ENCODE results near the gene KLK7.
"Not testable (repeated sequence)": the region's sequence is repeated elsewhere in the genome, so short reads cannot be mapped to it uniquely, and the experiment has no call there.

The KLK7 gene

GRCh38 chr19:50974702-50975556 is 8.8 kb downstream of the KLK7 start:
- Histone ChIP-seq H3K9me3 (ENCODE audit: insufficient read depth, low read depth, low read length) (no peaks in the 10 kb centered on the region), H3K36me3 (ENCODE audit: insufficient read depth, low read length) (no peaks in the 10 kb centered on the region), H3K27me3 (ENCODE audit: insufficient read depth, low read length) (no peaks in the 10 kb centered on the region), H3K27ac (ENCODE audit: low read depth, low read length) (no peak overlapping the region), H3K4me1 (ENCODE audit: insufficient read depth, low read length) (peaks cover 14% of the 10 kb centered on the region), H3K9ac (ENCODE audit: low read depth, low read length) (no peak overlapping the region), H3K4me3 (ENCODE audit: low read length) (no peak overlapping the region)
- 52% methylated on average over 7 of the region's 9 CpGs for WGBS

- no peak overlapping the region for H3K9ac ChIP-seq (ENCODE audit: low read depth, low read length)
- peaks cover 9% of the 10 kb centered on the region for H3K4me1 ChIP-seq (ENCODE audit: insufficient read depth, low read length)
- H3K27ac ChIP-seq (ENCODE audit: low read depth, low read length) = no peak overlapping the region
- H3K27me3 ChIP-seq (ENCODE audit: insufficient read depth, low read length) = no peaks in the 10 kb centered on the region
- H3K36me3 ChIP-seq (ENCODE audit: insufficient read depth, low read length) = no peaks in the 10 kb centered on the region
- WGBS = 87% methylated on average over 9 of the region's 9 CpGs
- no peak overlapping the region for H3K4me3 ChIP-seq (ENCODE audit: low read length)
- no peaks in the 10 kb centered on the region for H3K9me3 ChIP-seq (ENCODE audit: insufficient read depth, low read depth, low read length)
Observed at GRCh38 chr19:50972795-50973376, 10.8 kb downstream of the KLK7 start.

- not testable (repeated sequence) for H3K36me3 ChIP-seq (ENCODE audit: insufficient read depth, low read length); H3K4me1 ChIP-seq (ENCODE audit: insufficient read depth, low read length); H3K27ac ChIP-seq (ENCODE audit: low read depth, low read length); H3K4me3 ChIP-seq (ENCODE audit: low read length); H3K9me3 ChIP-seq (ENCODE audit: insufficient read depth, low read depth, low read length); H3K9ac ChIP-seq (ENCODE audit: low read depth, low read length); H3K27me3 ChIP-seq (ENCODE audit: insufficient read depth, low read length)
- 94% methylated on average over 3 of the region's 3 CpGs for WGBS
Observed at GRCh38 chr19:50969810-50970209, 13.9 kb downstream of the KLK7 start.

- Histone ChIP-seq H3K9me3 (ENCODE audit: insufficient read depth, low read depth, low read length) (no peaks in the 10 kb centered on the region), H3K9ac (ENCODE audit: low read depth, low read length) (no peak within 1 kb of the TSS), H3K27ac (ENCODE audit: low read depth, low read length) (no peak within 1 kb of the TSS), H3K27me3 (ENCODE audit: insufficient read depth, low read length) (no peaks in the 10 kb centered on the region), H3K4me1 (ENCODE audit: insufficient read depth, low read length) (peaks cover 9% of the 10 kb centered on the region), H3K36me3 (ENCODE audit: insufficient read depth, low read length) (no peaks in the 10 kb centered on the region), H3K4me3 (ENCODE audit: low read length) (no peak within 1 kb of the TSS)
- WGBS = 84% methylated on average over 19 of the region's 19 CpGs
Observed at GRCh38 chr19:50969413-50969760, 14.3 kb downstream of the KLK7 start, which contains the start of gene KLK6. Gene KLK6, minus strand, starts transcription at chr19:50969591. Its CDS starts 1,487 bp downstream, at chr19:50968104.

GRCh38 chr19:50968716-50969412 is 14.9 kb downstream of the KLK7 start:
- 72% methylated on average over 7 of the region's 7 CpGs for WGBS
- Histone ChIP-seq H3K4me1 (ENCODE audit: insufficient read depth, low read length) (peaks cover 9% of the 10 kb centered on the region), H3K9me3 (ENCODE audit: insufficient read depth, low read depth, low read length) (no peaks in the 10 kb centered on the region), H3K36me3 (ENCODE audit: insufficient read depth, low read length) (no peaks in the 10 kb centered on the region), H3K27ac (ENCODE audit: low read depth, low read length) (no peak overlapping the region), H3K27me3 (ENCODE audit: insufficient read depth, low read length) (no peaks in the 10 kb centered on the region), H3K9ac (ENCODE audit: low read depth, low read length) (no peak overlapping the region), H3K4me3 (ENCODE audit: low read length) (no peak overlapping the region)

GRCh38 chr19:50967929-50968715 is 15.6 kb downstream of the KLK7 start:
- Histone ChIP-seq H3K9ac (ENCODE audit: low read depth, low read length) (no peak overlapping the region), H3K4me1 (ENCODE audit: insufficient read depth, low read length) (peaks cover 9% of the 10 kb centered on the region), H3K9me3 (ENCODE audit: insufficient read depth, low read depth, low read length) (no peaks in the 10 kb centered on the region), H3K27ac (ENCODE audit: low read depth, low read length) (no peak overlapping the region), H3K27me3 (ENCODE audit: insufficient read depth, low read length) (no peaks in the 10 kb centered on the region), H3K36me3 (ENCODE audit: insufficient read depth, low read length) (no peaks in the 10 kb centered on the region), H3K4me3 (ENCODE audit: low read length) (no peak overlapping the region)
- 67% methylated on average over 20 of the region's 20 CpGs for WGBS

GRCh38 chr19:50964266-50964665 is 19.5 kb downstream of the KLK7 start:
- no peak overlapping the region for H3K9ac ChIP-seq (ENCODE audit: low read depth, low read length)
- H3K4me3 ChIP-seq (ENCODE audit: low read length) = no peak overlapping the region
- no peaks in the 10 kb centered on the region for H3K27me3 ChIP-seq (ENCODE audit: insufficient read depth, low read length)
- peaks cover 9% of the 10 kb centered on the region for H3K4me1 ChIP-seq (ENCODE audit: insufficient read depth, low read length)
- no peaks in the 10 kb centered on the region for H3K9me3 ChIP-seq (ENCODE audit: insufficient read depth, low read depth, low read length)
- WGBS = 87% methylated on average over 2 of the region's 3 CpGs
- H3K36me3 ChIP-seq (ENCODE audit: insufficient read depth, low read length) = no peaks in the 10 kb centered on the region
- no peak overlapping the region for H3K27ac ChIP-seq (ENCODE audit: low read depth, low read length)

- H3K9me3 ChIP-seq (ENCODE audit: insufficient read depth, low read depth, low read length) = no peaks in the 10 kb centered on the region
- H3K27ac ChIP-seq (ENCODE audit: low read depth, low read length) = no peak overlapping the region
- H3K9ac ChIP-seq (ENCODE audit: low read depth, low read length) = no peak overlapping the region
- WGBS = 88% methylated on average over 6 of the region's 6 CpGs
- peaks cover 6% of the 10 kb centered on the region for H3K4me1 ChIP-seq (ENCODE audit: insufficient read depth, low read length)
- no peak overlapping the region for H3K4me3 ChIP-seq (ENCODE audit: low read length)
- H3K27me3 ChIP-seq (ENCODE audit: insufficient read depth, low read length) = no peaks in the 10 kb centered on the region; the same call in 1 of the 2 replicates
- H3K36me3 ChIP-seq (ENCODE audit: insufficient read depth, low read length) = no peaks in the 10 kb centered on the region
Observed at GRCh38 chr19:50963381-50963780, 20.3 kb downstream of the KLK7 start.

- Histone ChIP-seq H3K27me3 (ENCODE audit: insufficient read depth, low read length) (no peaks in the 10 kb centered on the region; the same call in 1 of the 2 replicates), H3K9me3 (ENCODE audit: insufficient read depth, low read depth, low read length) (no peaks in the 10 kb centered on the region), H3K4me1 (ENCODE audit: insufficient read depth, low read length) (no peaks in the 10 kb centered on the region), H3K9ac (ENCODE audit: low read depth, low read length) (no peak overlapping the region), H3K27ac (ENCODE audit: low read depth, low read length) (no peak overlapping the region), H3K4me3 (ENCODE audit: low read length) (no peak overlapping the region), H3K36me3 (ENCODE audit: insufficient read depth, low read length) (no peaks in the 10 kb centered on the region)
- 87% methylated on average over 1 of the region's 1 CpG for WGBS
Observed at GRCh38 chr19:50962245-50962644, 21.5 kb downstream of the KLK7 start.

GRCh38 chr19:50959731-50960500 is 23.8 kb downstream of the KLK7 start:
- no peaks in the 10 kb centered on the region for H3K36me3 ChIP-seq (ENCODE audit: insufficient read depth, low read length)
- WGBS = 51% methylated on average over 7 of the region's 9 CpGs
- no peak overlapping the region for H3K9ac ChIP-seq (ENCODE audit: low read depth, low read length)
- H3K27me3 ChIP-seq (ENCODE audit: insufficient read depth, low read length) = no peaks in the 10 kb centered on the region; the same call in 1 of the 2 replicates
- no peak overlapping the region for H3K27ac ChIP-seq (ENCODE audit: low read depth, low read length)
- no peak overlapping the region for H3K4me3 ChIP-seq (ENCODE audit: low read length)
- H3K9me3 ChIP-seq (ENCODE audit: insufficient read depth, low read depth, low read length) = no peaks in the 10 kb centered on the region
- H3K4me1 ChIP-seq (ENCODE audit: insufficient read depth, low read length) = no peaks in the 10 kb centered on the region
